IPS-18a (cell line): ENCODE measurements around the gene CALCR.

Source experiments
- H3K27ac ChIP-seq: one replicate; pipeline ENCODE4 v1.5.1; 2013; ENCODE audit warnings: low read length
- H3K27me3 ChIP-seq: one replicate; pipeline ENCODE4 v1.6.1; 2013; ENCODE audit warnings: mild to moderate bottlenecking, low read length; ENCODE audit not compliant: control insufficient read depth, insufficient read depth
- H3K36me3 ChIP-seq: one replicate; pipeline ENCODE4 v1.6.1; 2013; ENCODE audit warnings: low read depth, low read length; ENCODE audit not compliant: control insufficient read depth
- H3K4me1 ChIP-seq: one replicate; pipeline ENCODE4 v1.6.1; 2013; ENCODE audit warnings: low read depth, low read length; ENCODE audit not compliant: control insufficient read depth
- H3K4me3 ChIP-seq: one replicate; pipeline ENCODE4 v1.5.1; 2013; ENCODE audit warnings: low read length
- H3K9ac ChIP-seq: one replicate; pipeline ENCODE4 v1.6.1; 2013; ENCODE audit warnings: mild to moderate bottlenecking, low read length, moderate library complexity
- H3K9me3 ChIP-seq: one replicate; pipeline ENCODE4 v1.6.1; 2013; ENCODE audit warnings: low read depth, low read length; ENCODE audit not compliant: control insufficient read depth

Gene CALCR

DNA sequence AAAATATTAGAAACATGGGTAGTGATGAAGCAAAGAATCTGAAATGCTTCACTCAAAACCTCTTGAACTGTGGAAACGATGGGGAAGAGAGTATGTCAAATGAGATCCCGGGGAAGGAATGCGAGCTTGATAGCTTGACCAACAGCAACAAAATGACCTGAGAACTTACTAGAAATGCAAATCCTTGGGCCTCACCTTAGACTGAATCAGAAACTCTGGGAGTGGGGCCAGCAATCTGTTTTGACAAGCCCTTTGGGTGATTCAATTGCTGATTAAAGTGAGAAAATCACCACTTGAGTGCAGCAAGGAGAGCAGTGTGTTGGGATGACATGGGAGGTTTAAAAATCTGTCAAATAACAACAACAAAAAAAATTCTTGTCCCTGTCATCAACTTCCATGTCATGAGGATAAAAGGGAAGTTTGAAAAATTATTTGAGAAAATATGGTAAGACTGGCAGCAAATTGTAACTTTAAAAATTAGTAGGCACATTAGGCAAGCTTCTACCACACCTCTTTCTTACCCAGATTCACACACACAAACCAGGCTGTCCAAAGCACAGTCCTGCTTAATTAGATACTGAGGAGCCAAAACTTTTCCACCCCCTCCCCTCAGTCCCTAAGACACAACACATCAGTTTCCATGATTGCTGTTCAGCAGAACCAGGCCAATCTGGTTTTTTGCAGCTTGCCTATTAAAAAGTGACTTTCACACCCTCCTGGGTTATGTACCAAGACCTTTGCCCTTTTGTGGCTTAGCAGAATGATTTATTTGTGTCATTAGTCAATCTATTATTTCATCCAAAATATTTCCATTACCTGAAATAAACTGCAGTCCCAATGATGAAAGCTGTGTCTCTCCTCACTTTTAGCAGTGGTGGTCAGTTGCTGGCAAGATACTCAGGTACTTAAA is 15.6 kb downstream of the CALCR start:
- no peak overlapping the region for H3K27ac ChIP-seq

GRCh38 chr7:93551931-93552330 is 22.6 kb downstream of the CALCR start:
- Histone ChIP-seq H3K27me3 (no peaks in the 10 kb centered on the region), H3K4me3 (no peak overlapping the region), H3K36me3 (no peaks in the 10 kb centered on the region), H3K9me3 (no peaks in the 10 kb centered on the region), H3K9ac (no peak overlapping the region), H3K27ac (no peak overlapping the region), H3K4me1 (no peaks in the 10 kb centered on the region)

More for the DNA sequence above, 15.6 kb downstream of the CALCR start:
- no peaks in the 10 kb centered on the region for H3K9me3 ChIP-seq
- peaks cover 9% of the 10 kb centered on the region for H3K4me1 ChIP-seq
- no peak overlapping the region for H3K4me3 ChIP-seq
- no peaks in the 10 kb centered on the region for H3K27me3 ChIP-seq
- H3K9ac ChIP-seq: no peak overlapping the region
- H3K36me3 ChIP-seq: no peaks in the 10 kb centered on the region

GRCh38 chr7:93551063-93551895 is 23.2 kb downstream of the CALCR start:
- Histone ChIP-seq H3K4me1 (no peaks in the 10 kb centered on the region), H3K9me3 (no peaks in the 10 kb centered on the region), H3K27me3 (no peaks in the 10 kb centered on the region), H3K4me3 (no peak overlapping the region), H3K27ac (no peak overlapping the region), H3K36me3 (no peaks in the 10 kb centered on the region), H3K9ac (no peak overlapping the region)

DNA sequence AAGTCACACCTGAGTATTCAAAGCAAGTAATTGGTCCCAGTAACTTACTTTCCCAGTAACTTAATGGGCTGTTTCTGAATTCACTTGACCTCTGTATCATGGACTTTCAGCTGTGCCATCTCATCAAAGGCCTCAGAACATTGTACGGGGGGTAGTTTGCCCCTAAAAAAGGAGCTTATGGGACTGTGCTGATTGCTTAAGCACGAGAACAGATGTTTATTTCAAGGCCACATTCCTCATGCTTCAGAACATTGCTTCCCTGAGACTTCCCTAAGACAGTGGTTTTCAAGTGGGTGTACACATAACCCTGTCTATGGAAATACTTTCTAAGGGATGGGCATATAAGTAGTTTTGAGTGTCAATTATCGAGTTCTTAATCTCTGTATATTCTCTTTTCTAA is 26.8 kb downstream of the CALCR start:
- Histone ChIP-seq H3K27me3 (no peaks in the 10 kb centered on the region), H3K36me3 (no peaks in the 10 kb centered on the region), H3K27ac (no peak overlapping the region), H3K4me3 (no peak overlapping the region), H3K9ac (no peak overlapping the region), H3K9me3 (no peaks in the 10 kb centered on the region), H3K4me1 (no peaks in the 10 kb centered on the region)

- Histone ChIP-seq H3K4me3 (no peak overlapping the region), H3K27me3 (no peaks in the 10 kb centered on the region), H3K4me1 (no peaks in the 10 kb centered on the region), H3K9ac (no peak overlapping the region), H3K27ac (no peak overlapping the region), H3K9me3 (no peaks in the 10 kb centered on the region), H3K36me3 (no peaks in the 10 kb centered on the region)
Observed at GRCh38 chr7:93544691-93545090, 29.8 kb downstream of the CALCR start.

- no peaks in the 10 kb centered on the region for H3K4me1 ChIP-seq
- H3K27me3 ChIP-seq: no peaks in the 10 kb centered on the region
- H3K9me3 ChIP-seq: no peaks in the 10 kb centered on the region
- no peak overlapping the region for H3K27ac ChIP-seq
- no peaks in the 10 kb centered on the region for H3K36me3 ChIP-seq
- H3K9ac ChIP-seq: no peak overlapping the region
- no peak overlapping the region for H3K4me3 ChIP-seq
Observed at GRCh38 chr7:93538061-93538460, 36.5 kb downstream of the CALCR start.

DNA sequence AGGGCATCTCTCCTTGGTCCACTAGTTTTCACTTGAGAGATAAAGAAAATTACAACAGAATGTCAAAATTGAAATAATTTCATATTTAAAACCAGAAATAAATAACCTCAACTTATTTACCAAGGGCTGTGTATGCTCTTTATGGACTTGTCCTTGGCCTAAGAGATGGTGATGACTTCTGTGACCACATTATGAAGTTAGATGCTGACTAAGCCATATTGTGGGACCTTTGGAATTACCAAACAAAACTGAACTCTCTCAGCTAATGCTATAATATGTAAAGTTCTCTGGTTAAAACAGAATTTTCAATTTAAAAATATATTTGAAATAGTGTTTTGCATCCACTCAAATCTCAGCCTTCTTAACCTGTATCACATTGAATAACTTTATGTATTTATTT is 38.9 kb downstream of the CALCR start:
- H3K9me3 ChIP-seq: no peaks in the 10 kb centered on the region
- H3K36me3 ChIP-seq: no peaks in the 10 kb centered on the region
- H3K4me3 ChIP-seq: no peak overlapping the region
- H3K27me3 ChIP-seq: no peaks in the 10 kb centered on the region
- H3K9ac ChIP-seq: no peak overlapping the region
- H3K4me1 ChIP-seq: no peaks in the 10 kb centered on the region
- no peak overlapping the region for H3K27ac ChIP-seq

- no peaks in the 10 kb centered on the region for H3K4me1 ChIP-seq
- no peaks in the 10 kb centered on the region for H3K27me3 ChIP-seq
- no peak overlapping the region for H3K4me3 ChIP-seq
- H3K9ac ChIP-seq: no peak overlapping the region
- no peaks in the 10 kb centered on the region for H3K36me3 ChIP-seq
- H3K27ac ChIP-seq: no peak overlapping the region
- no peaks in the 10 kb centered on the region for H3K9me3 ChIP-seq
Observed at GRCh38 chr7:93530701-93531100, 43.8 kb downstream of the CALCR start.

- no peaks in the 10 kb centered on the region for H3K9me3 ChIP-seq
- no peak overlapping the region for H3K27ac ChIP-seq
- H3K9ac ChIP-seq: no peak overlapping the region
- no peaks in the 10 kb centered on the region for H3K27me3 ChIP-seq
- H3K4me1 ChIP-seq: no peaks in the 10 kb centered on the region
- no peaks in the 10 kb centered on the region for H3K36me3 ChIP-seq
- H3K4me3 ChIP-seq: no peak overlapping the region
Observed at GRCh38 chr7:93516834-93517233, 57.7 kb downstream of the CALCR start.

- H3K4me3 ChIP-seq: no peak overlapping the region
- H3K27me3 ChIP-seq: no peaks in the 10 kb centered on the region
Observed at GRCh38 chr7:93515144-93515543, 59.4 kb downstream of the CALCR start.

GRCh38 chr7:93509303-93509702 is 65.2 kb downstream of the CALCR start:
- Histone ChIP-seq H3K27me3 (no peaks in the 10 kb centered on the region), H3K4me3 (no peak overlapping the region), H3K27ac (no peak overlapping the region), H3K4me1 (no peaks in the 10 kb centered on the region), H3K9me3 (no peaks in the 10 kb centered on the region), H3K36me3 (no peaks in the 10 kb centered on the region), H3K9ac (no peak overlapping the region)

More at GRCh38 chr7:93515144-93515543, 59.4 kb downstream of the CALCR start:
- no peaks in the 10 kb centered on the region for H3K4me1 ChIP-seq
- no peaks in the 10 kb centered on the region for H3K9me3 ChIP-seq
- no peaks in the 10 kb centered on the region for H3K36me3 ChIP-seq
- no peak overlapping the region for H3K27ac ChIP-seq
- no peak overlapping the region for H3K9ac ChIP-seq
